ENCODE data around the gene CDKL5.

- TF ChIP-seq CTCF (IDR thresholded peaks at IDR 0.05) = no peak
- TF ChIP-seq POLR2A (IDR thresholded peaks at IDR 0.05) = no peak
Observed at GRCh38 chrX:18643853-18644252, 218.4 kb downstream of the CDKL5 start.

All from adrenal gland (tissue), 5 donors.